NCI-H69 (cell line): ENCODE data around the gene MUC2.

Experiments
- DNase-seq: peaks from one replicate; lab custom pipeline; 2025; lab: John Stamatoyannopoulos, UW

The MUC2 gene

DNA sequence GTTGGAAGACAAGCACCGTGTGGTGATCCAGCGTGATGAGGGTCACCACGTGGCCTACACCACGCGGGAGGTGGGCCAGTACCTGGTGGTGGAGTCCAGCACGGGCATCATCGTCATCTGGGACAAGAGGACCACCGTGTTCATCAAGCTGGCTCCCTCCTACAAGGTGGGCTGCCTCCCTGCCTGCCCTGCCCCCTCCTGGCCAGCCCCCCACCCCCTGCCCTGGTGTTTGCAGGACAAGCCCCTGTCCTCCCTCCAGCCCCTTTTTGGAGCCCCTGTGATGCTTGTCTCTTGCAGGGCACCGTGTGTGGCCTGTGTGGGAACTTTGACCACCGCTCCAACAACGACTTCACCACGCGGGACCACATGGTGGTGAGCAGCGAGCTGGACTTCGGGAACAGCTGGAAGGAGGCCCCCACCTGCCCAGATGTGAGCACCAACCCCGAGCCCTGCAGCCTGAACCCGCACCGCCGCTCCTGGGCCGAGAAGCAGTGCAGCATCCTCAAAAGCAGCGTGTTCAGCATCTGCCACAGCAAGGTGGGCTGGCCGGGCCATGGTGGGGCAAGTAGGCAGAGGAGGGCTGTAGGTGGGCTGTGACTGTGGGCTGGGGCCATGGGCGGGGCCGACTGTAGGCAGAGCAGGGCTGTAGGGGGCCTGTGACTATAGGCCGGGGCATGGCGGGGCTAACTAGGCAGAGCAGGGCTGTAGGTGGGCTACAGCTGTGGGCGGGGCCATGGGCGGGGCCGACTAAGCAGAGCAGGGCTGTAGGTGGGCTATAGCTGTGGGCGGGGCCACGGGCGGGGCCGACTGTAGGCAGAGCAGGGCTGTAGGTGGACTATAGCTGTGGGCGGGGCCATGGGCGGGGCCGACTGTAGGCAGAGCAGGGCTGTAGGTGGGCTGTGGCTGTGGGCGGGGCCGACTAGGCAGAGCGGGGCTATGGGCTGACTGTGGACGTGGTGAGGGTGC is 13.6 kb downstream of the MUC2 start:
- DNase-seq, result no peak

DNA sequence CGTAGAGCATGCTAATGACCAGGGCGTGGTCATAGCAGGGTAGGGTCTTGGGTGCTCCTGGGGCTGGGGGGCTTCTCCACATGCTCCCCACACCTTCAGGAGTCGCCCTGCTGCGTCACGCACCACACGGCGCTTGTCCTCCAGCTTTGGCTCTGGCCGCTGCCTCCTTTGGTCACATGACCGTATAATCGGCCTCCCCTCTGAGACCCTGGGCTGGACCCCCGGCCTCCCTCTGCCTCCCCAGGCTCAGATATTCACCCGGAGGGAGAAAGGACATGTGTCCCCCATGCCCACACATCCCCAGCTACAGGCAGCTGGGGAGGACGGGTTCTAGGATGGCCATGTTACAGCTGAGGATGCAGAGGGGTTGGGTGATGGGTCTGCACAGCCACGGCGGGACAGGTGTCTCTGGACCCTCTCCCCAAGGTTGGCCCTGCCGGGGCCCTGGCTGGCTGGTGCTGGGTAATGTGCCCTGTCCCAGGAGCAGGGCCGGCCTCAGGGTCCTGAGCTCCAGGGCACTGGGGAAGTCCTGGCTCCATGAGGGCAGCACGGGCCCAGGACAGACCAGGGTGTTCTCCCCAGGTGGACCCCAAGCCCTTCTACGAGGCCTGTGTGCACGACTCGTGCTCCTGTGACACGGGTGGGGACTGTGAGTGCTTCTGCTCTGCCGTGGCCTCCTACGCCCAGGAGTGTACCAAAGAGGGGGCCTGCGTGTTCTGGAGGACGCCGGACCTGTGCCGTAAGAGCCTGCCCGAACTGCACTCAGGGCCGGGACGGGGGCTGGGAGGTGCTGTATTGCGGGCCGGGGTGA is 14.5 kb downstream of the MUC2 start:
- DNase-seq, result no peak

DNA sequence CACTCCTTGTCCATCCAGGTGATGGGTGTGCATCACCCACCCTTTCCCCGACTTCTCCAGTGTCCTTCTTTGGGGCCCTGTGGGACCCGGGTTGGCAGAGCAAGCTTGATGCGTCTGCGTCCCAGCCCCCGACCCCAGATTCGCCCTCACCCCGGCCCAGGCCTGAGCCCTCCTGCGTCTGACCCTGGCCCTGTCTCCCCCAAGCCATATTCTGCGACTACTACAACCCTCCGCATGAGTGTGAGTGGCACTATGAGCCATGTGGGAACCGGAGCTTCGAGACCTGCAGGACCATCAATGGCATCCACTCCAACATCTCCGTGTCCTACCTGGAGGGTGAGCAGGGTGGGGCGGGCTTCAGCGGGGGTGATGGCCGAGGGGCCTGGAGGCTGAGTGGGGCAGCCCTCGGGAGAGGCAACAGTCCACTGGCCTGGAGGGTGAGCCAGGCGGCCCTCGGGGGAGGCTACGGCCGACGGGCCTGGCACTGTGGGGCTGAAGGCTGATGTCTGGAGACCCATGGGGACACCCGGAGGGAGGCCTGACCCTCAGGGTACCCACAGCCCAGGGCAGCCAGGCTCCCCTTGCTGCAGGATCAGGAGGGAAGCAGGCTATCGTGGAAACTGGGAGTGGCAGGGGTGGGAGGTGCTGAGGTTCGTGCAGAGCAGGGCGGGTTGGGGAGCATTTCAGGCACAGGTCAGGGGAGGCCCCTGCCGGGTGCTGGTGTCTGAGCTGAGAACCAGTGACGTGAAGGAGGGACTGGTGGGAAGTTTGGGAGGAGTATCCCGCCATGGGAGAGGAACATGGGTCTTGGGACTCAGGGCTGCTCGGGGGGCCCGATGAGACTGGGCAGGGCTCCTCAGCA is 15.3 kb downstream of the MUC2 start:
- DNase-seq, result no peak

DNA sequence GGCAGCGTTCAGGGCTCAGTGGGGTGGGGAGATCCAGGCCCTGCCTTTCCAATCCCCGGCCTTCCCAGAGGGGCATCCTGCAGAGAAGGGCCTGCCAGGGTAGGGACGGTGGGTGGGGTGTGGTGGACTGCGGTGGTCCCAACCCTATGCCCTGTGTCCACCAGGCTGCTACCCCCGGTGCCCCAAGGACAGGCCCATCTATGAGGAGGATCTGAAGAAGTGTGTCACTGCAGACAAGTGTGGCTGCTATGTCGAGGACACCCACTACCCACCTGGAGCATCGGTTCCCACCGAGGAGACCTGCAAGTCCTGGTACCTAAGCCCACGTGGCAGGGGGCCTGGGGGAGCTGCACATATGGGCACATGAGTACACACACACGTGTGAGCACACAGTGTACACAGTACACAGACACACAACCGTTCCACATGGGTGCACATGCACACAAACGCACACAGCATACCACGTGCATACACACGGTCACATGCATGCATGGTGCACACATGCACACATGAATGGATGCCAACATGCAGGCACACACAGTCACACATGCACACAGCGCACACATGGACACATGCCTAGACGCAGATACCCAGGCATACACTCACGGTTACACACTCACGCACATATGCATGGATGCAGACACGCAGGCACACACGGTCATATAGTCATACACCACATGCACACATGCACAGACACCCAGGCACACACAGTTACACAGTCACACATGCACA is 16.1 kb downstream of the MUC2 start:
- no peak for DNase-seq

DNA sequence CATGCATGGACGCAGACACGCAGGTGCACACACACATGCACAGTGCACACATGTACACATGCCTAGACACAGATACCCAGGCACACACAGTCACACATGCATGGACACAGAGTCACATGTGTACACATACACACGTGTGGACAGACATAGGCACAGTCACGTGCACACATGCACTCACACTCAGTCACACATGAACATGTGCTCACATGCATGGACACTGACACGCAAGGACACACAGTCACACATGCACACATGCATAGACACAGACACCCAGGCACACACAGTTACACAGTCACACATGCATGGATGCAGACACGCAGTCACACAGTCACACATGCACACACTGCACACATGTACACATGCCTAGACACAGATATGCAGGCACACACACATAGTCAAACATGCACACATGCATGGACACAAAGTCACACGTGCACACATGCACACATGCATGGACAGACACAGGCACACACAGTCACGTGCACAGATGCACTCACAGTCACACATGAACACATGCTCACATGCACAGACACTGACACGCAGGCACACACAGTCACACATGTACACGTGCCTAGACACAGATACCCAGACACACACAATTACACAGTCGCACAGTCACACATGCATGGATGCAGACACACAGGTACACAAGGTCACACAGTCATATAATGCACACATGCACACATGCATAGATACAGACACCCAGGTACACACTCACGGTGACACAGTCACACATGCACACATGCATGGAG is 16.8 kb downstream of the MUC2 start:
- no peak for DNase-seq

DNA sequence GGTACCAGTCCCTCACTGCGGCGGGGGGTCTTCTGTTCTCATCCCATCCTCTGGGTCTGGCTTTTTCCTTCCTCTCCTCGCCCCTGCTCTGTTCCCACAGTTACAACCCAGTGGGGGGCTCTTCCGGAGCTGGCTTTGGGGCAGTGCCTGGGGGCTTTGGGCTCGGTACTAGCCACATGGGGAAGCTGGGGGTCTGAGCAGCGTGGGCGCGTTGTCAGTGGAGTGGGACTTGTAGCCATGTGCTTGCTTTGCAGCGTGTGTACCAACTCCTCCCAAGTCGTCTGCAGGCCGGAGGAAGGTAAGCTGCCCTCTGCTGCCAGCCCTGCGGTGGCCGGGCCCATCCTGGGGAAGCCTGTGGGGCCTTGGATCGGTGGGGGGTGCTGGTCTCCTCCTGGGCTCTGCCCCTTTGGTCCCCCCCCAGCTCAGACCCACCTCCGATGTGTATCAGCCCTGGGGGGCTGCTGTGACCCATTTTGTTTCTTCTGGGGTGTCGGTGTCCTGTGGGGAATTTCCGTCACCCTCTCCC is 17.5 kb downstream of the MUC2 start:
- DNase-seq, result no peak

- DNase-seq, result no peak
Observed at GRCh38 chr11:1092919-1093318, 18.2 kb downstream of the MUC2 start.

DNA sequence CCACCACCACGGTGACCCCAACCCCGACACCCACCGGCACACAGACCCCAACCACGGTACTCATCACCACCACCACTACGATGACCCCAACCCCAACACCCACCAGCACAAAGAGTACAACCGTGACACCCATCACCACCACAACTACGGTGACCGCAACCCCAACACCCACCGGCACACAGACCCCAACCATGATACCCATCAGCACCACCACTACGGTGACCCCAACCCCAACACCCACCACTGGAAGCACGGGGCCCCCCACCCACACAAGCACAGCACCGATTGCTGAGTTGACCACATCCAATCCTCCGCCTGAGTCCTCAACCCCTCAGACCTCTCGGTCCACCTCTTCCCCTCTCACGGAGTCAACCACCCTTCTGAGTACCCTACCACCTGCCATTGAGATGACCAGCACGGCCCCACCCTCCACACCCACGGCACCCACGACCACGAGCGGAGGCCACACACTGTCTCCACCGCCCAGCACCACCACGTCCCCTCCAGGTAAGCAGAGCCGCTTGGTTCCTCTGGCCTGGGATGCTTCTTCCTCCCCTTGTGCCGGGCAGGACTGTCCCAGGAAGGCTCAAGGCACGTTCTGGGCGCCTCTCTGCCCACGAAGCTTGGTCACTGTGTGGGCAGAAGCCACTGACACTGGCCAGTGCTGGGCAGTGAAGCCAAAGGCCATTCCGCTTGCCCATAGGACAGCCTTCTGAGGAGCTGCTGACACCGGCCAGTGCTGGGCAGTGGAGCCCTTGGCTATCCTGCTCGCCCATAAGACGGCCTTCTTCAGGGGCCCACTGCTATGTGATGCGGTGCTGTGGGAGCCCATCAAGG is 25.1 kb downstream of the MUC2 start:
- DNase-seq, result no peak

DNA sequence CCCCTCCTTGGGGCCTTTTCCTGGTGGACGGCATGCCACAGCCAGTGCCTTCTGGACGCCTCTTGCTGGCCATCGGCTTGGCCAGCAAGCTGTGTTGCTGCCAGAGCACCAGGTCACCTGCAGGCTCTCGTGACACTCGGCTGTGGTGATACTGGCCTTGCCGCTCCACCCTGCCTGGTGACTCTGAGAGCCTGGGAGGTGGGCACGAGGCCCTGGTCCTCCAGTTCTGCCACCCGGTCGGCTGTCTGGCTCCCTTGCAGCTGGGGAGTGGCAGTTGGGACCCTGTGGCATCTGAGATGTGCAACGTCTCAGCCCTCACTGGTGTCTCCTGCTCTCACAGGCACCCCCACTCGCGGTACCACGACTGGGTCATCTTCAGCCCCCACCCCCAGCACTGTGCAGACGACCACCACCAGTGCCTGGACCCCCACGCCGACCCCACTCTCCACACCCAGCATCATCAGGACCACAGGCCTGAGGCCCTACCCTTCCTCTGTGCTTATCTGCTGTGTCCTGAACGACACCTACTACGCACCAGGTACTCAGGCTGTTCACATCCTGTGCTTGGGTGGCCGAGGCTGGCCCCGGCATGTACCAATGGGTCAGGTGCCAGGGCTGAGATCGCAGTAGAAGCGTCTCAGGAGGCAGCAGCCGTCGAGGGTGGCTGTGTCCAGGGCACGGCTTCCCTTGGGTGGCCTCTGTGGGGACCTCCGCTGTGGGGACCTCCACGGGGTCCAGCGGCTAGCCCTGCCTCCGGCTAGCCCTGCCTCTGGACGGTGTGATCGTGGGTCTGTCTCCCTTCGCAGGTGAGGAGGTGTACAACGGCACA is 26.0 kb downstream of the MUC2 start:
- no peak for DNase-seq

DNA sequence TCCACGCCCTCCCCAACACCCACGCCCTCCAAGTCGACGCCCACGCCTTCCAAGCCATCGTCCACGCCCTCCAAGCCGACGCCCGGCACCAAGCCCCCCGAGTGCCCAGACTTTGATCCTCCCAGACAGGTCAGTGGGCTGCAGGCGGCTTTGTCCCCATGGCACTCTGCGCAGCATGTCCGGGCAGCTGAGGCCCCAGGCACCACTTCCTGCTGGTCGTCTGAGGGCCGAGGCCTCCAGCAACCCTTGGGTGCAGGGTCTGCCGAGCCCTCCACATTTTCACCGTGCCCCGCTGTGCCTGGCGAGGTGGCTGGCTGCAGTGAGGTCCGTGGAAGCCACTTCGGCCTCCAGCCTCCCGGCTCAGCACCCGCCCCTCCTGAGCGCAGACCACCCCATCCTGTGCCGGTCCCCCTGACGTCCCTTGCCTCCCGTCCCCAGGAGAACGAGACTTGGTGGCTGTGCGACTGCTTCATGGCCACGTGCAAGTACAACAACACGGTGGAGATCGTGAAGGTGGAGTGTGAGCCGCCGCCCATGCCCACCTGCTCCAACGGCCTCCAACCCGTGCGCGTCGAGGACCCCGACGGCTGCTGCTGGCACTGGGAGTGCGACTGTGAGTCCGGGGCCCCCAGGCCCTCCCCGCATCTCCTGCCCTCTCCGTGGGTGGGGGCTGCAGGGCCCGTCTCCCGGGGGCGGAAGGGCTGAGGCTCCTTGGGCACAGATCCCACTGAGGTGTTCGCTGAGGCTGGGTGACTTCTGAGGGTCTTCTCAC is 26.8 kb downstream of the MUC2 start:
- no peak for DNase-seq

GRCh38 chr11:1102221-1102971 is 27.7 kb downstream of the MUC2 start:
- DNase-seq, result no peak

- DNase-seq, result no peak
Observed at GRCh38 chr11:1102996-1103395, 28.3 kb downstream of the MUC2 start.

DNA sequence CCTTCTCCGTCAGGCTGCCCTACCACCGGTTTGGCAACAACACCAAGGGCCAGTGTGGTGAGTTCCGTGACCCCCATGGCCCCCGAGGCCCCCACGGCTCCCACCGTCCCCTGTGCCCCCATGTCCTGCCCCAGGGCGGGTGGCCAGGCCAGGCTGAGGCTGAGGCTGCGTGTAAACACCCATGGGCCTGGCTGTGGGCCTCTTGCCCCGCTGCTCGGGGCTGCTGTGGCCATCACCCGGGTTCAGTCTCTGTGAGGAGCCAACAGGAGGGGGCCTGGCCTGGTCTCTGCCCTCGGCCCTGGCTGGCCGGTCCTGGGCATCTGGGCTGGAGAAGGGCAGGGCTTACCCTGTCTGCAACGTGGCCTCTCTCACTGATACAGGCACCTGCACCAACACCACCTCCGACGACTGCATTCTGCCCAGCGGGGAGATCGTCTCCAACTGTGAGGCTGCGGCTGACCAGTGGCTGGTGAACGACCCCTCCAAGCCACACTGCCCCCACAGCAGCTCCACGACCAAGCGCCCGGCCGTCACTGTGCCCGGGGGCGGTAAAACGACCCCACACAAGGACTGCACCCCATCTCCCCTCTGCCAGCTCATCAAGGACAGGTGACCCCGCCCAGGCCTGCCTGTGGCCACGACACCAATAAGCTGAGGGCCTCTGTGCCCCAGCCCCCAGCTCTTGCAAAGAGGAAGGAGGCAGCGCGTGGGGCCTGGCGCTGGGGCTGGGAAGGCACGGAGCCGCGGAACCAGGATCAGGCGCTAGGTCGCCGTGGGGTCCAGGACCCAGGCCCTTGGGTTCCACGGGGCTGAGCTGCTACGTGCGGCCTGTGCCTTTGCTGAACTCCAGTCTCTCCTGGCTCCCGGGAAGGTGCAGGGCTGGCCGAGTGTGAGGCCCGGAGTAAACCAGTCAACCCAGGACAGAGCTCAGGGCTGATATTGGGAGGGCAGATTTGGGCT is 29.0 kb downstream of the MUC2 start:
- no peak for DNase-seq

- no peak for DNase-seq
Observed at GRCh38 chr11:1104411-1105182, 29.9 kb downstream of the MUC2 start.

GRCh38 chr11:1105183-1105565 is 30.5 kb downstream of the MUC2 start:
- no peak for DNase-seq
